GM23338 (cell line): ENCODE data around the gene RGSL1.

Source experiments
- CREB1 ChIP-seq: fragments of 250-450 bp; sonication (Bioruptor Pico); IDR thresholded peaks from 2 replicates; pipeline ENCODE4 v1.5.0; 2020; ENCODE audit warnings: low read depth, mild to moderate bottlenecking, moderate library complexity
- CTCF ChIP-seq, 2 experiments: fragments of 200-600 bp in 1 of 2; sonication (generic) in 1 of 2; conservative IDR thresholded peaks; 2 replicates each; pipeline versions ENCODE4 v1.5.1 to v1.6.1; 2016 to 2017; ENCODE audit warnings: antibody characterized with exemption in 2 of 2, low read depth in 2 of 2, mild to moderate bottlenecking in 2 of 2, moderate library complexity in 1 of 2
- ETS1 ChIP-seq: IDR thresholded peaks from 2 replicates; pipeline ENCODE4 v1.6.1; 2016; ENCODE audit warnings: antibody characterized with exemption
- EZH2 ChIP-seq: fragments of 200-600 bp; sonication (generic); IDR thresholded peaks from one replicate; pipeline ENCODE4 v1.8.0; 2017; ENCODE audit warnings: antibody characterized with exemption, mild to moderate bottlenecking, low read depth; ENCODE audit not compliant: unreplicated experiment
- EZH2phosphoT487 ChIP-seq: fragments of 200-600 bp; sonication (generic); IDR thresholded peaks from one replicate; pipeline ENCODE4 v1.8.1; 2018; ENCODE audit warnings: antibody characterized with exemption; ENCODE audit not compliant: unreplicated experiment
- JUNB ChIP-seq: IDR thresholded peaks from one replicate; pipeline ENCODE4 v1.6.1; 2016; ENCODE audit warnings: antibody characterized with exemption; ENCODE audit not compliant: unreplicated experiment
- NANOG ChIP-seq: IDR thresholded peaks from 2 replicates; pipeline ENCODE4 v1.6.1; 2016; ENCODE audit warnings: antibody characterized with exemption, borderline replicate concordance
- POLR2AphosphoS5 ChIP-seq: IDR thresholded peaks from 2 replicates; pipeline ENCODE4 v1.6.1; 2016; ENCODE audit warnings: antibody characterized with exemption, low read depth
- REST ChIP-seq: IDR thresholded peaks from one replicate; pipeline ENCODE4 v1.6.1; 2018; ENCODE audit warnings: antibody characterized with exemption; ENCODE audit not compliant: unreplicated experiment
- STAT1 ChIP-seq: IDR thresholded peaks from one replicate; pipeline ENCODE4 v1.6.1; 2016; ENCODE audit warnings: antibody characterized with exemption; ENCODE audit not compliant: unreplicated experiment
- ZNF114 ChIP-seq: fragments of 250-450 bp; sonication (Bioruptor Pico); IDR thresholded peaks from 2 replicates; pipeline ENCODE4 v1.5.0; 2020; ENCODE audit warnings: mild to moderate bottlenecking, moderate library complexity
- ZNF331 ChIP-seq: fragments of 250-450 bp; sonication (Bioruptor Pico); IDR thresholded peaks from 2 replicates; pipeline ENCODE4 v1.5.0; 2020; ENCODE audit warnings: low read depth, mild to moderate bottlenecking, moderate library complexity
- ZNF462 ChIP-seq: fragments of 250-450 bp; sonication (Bioruptor Pico); IDR thresholded peaks from 2 replicates; pipeline ENCODE4 v1.5.0; 2020; ENCODE audit warnings: mild to moderate bottlenecking, moderate library complexity

- TF ChIP-seq EZH2: no peak
- TF ChIP-seq CTCF (conservative IDR thresholded peaks at IDR 0.05; ENCODE audit: low read depth in 2 of 2): no peak
- TF ChIP-seq POLR2AphosphoS5: no peak
- no peak for TF ChIP-seq REST
- TF ChIP-seq CREB1 (CRISPR knock-in tag): no peak
- no peak for TF ChIP-seq EZH2phosphoT487
- no peak for TF ChIP-seq NANOG
- no peak for TF ChIP-seq ZNF331 (CRISPR knock-in tag)
- no peak for TF ChIP-seq ETS1
- no peak for TF ChIP-seq JUNB
- no peak for TF ChIP-seq STAT1
- no peak for TF ChIP-seq ZNF114 (CRISPR knock-in tag)
- TF ChIP-seq ZNF462 (CRISPR knock-in tag): no peak
These were observed 39.2 kb upstream of the RGSL1 start for GRCh38 chr1:182410620-182411273.
